GM12878 (cell line): ENCODE data around the gene GALNT18.

Source experiments
- EZH2 ChIP-seq: IDR thresholded peaks from 2 replicates; pipeline ENCODE4 v1.6.1; 2012; ENCODE audit warnings: low read depth, mild to moderate bottlenecking, control low read depth, inconsistent platforms, low read length, borderline replicate concordance; ENCODE audit not compliant: control insufficient read depth
- NFYB ChIP-seq: IDR thresholded peaks from 2 replicates; pipeline ENCODE4 v1.6.1; 2011; ENCODE audit warnings: low read depth, mild to moderate bottlenecking, low read length, improper control_type of control experiment, moderate library complexity; ENCODE audit not compliant: insufficient read depth
- RCOR1 ChIP-seq: conservative IDR thresholded peaks from 2 replicates; pipeline ENCODE4 v1.6.1; 2012; ENCODE audit warnings: low read depth, low read length, improper control_type of control experiment
- TCF12 ChIP-seq: IDR thresholded peaks from 2 replicates; pipeline ENCODE4 v1.6.1; 2011; ENCODE audit warnings: low read depth, mild to moderate bottlenecking, low read length
- ZZZ3 ChIP-seq: IDR thresholded peaks from 2 replicates; pipeline ENCODE4 v1.6.1; 2011; ENCODE audit warnings: low read depth; ENCODE audit not compliant: control insufficient read depth, insufficient read length
- TF ChIP-seq, protein P1 (sequence below), 3 experiments: IDR thresholded peaks in 2 of 3; conservative IDR thresholded peaks in 1 of 3; 2 replicates each; pipeline ENCODE4 v1.5.1; 2011; ENCODE audit warnings: low read depth in 3 of 3, low read length in 3 of 3, mild to moderate bottlenecking in 3 of 3, control low read depth in 2 of 3, moderate library complexity in 2 of 3, inconsistent platforms in 1 of 3, mixed read lengths in 1 of 3; ENCODE audit not compliant: control insufficient read depth in 2 of 3, insufficient read depth in 1 of 3; ENCODE audit errors: extremely low read depth in 1 of 3
- TF ChIP-seq, protein P2 (sequence below): fragments of 450-650 bp; IDR thresholded peaks from 2 replicates; pipeline ENCODE4 v1.6.1; 2017; ENCODE audit warnings: mild to moderate bottlenecking, moderate library complexity

DNA sequence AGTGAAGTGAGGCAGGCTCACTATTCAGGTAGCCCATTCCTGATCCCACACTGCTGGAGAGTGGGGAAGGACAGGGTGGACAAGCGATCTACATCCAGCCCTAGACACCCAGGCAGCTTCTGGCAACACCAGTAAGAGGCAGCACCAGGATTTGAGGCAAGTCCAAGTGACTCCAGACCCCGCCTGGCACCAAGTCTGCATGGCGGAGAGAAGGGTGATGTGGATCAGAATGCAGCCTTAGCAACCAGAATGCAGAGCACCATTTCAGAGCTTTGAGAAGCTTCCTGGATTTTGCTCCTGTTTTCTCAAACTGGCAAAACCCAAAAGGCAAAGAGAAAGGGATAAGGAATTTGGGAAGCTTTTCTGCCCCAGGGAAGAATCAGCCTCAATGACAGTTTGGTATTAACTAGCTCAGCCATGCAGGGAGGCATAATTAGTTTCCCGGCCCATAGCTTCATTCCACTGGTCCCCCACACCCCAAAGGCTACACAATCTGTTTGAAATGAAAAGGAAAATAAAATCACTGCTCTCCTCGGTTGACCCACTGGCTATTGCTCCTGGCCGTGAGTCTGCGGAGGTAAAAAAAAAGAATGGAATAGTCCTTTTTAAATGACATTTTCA lies 17.3 kb downstream of the GALNT18 start:
- TF ChIP-seq, protein P1, sequence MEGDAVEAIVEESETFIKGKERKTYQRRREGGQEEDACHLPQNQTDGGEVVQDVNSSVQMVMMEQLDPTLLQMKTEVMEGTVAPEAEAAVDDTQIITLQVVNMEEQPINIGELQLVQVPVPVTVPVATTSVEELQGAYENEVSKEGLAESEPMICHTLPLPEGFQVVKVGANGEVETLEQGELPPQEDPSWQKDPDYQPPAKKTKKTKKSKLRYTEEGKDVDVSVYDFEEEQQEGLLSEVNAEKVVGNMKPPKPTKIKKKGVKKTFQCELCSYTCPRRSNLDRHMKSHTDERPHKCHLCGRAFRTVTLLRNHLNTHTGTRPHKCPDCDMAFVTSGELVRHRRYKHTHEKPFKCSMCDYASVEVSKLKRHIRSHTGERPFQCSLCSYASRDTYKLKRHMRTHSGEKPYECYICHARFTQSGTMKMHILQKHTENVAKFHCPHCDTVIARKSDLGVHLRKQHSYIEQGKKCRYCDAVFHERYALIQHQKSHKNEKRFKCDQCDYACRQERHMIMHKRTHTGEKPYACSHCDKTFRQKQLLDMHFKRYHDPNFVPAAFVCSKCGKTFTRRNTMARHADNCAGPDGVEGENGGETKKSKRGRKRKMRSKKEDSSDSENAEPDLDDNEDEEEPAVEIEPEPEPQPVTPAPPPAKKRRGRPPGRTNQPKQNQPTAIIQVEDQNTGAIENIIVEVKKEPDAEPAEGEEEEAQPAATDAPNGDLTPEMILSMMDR (IDR thresholded peaks at IDR 0.05 in 2 of 3, conservative IDR thresholded peaks at IDR 0.05 in 1 of 3; ENCODE audit: control insufficient read depth in 2 of 3, extremely low read depth in 1 of 3, insufficient read depth in 1 of 3, low read depth in 3 of 3, low read length in 3 of 3): no peak
- TF ChIP-seq ZZZ3 (no peak), RCOR1 (no peak), NFYB (no peak), TCF12 (no peak), EZH2 (no peak)
- TF ChIP-seq, protein P2, sequence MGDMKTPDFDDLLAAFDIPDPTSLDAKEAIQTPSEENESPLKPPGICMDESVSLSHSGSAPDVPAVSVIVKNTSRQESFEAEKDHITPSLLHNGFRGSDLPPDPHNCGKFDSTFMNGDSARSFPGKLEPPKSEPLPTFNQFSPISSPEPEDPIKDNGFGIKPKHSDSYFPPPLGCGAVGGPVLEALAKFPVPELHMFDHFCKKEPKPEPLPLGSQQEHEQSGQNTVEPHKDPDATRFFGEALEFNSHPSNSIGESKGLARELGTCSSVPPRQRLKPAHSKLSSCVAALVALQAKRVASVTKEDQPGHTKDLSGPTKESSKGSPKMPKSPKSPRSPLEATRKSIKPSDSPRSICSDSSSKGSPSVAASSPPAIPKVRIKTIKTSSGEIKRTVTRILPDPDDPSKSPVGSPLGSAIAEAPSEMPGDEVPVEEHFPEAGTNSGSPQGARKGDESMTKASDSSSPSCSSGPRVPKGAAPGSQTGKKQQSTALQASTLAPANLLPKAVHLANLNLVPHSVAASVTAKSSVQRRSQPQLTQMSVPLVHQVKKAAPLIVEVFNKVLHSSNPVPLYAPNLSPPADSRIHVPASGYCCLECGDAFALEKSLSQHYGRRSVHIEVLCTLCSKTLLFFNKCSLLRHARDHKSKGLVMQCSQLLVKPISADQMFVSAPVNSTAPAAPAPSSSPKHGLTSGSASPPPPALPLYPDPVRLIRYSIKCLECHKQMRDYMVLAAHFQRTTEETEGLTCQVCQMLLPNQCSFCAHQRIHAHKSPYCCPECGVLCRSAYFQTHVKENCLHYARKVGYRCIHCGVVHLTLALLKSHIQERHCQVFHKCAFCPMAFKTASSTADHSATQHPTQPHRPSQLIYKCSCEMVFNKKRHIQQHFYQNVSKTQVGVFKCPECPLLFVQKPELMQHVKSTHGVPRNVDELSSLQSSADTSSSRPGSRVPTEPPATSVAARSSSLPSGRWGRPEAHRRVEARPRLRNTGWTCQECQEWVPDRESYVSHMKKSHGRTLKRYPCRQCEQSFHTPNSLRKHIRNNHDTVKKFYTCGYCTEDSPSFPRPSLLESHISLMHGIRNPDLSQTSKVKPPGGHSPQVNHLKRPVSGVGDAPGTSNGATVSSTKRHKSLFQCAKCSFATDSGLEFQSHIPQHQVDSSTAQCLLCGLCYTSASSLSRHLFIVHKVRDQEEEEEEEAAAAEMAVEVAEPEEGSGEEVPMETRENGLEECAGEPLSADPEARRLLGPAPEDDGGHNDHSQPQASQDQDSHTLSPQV: no peak
